A549 treated with DMSO at 1 μM for 4 hours (cell line): ENCODE data around the gene CYBB. TPM values are rescaled to one million over a fixed set of nuclear protein-coding genes. Genes with fewer than 3 reads are reported as not detected.

Experiments used
- total RNA-seq: library from RNA; stranded (reverse); fragments of 200-300 nt; extraction: Qiagen RNA extraction; gene quantifications from 5 replicates; pipeline ENCODE4 v1.2.3, GENCODE V29; 2022; ENCODE audit warnings: low read depth

Gene CYBB
- 0.03 to 0.07 TPM (median 0.05 TPM) in 4 of 5 replicates, not detected in the other for total RNA-seq

DNA sequence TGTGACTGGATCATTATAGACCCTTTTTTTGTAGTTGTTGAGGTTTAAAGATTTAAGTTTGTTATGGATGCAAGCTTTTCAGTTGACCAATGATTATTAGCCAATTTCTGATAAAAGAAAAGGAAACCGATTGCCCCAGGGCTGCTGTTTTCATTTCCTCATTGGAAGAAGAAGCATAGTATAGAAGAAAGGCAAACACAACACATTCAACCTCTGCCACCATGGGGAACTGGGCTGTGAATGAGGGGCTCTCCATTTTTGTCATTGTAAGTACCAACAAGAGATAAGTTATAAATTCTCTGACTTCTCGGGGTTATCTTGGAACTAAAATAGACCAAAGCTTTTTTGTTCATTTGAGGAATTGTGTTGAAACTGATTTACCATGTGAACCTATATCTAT is at the start of gene CYBB:
Gene CYBB, plus strand, starts transcription at position 203 of the 400 bp plus-strand sequence. Its CDS starts 19 bp downstream, at position 222.

DNA sequence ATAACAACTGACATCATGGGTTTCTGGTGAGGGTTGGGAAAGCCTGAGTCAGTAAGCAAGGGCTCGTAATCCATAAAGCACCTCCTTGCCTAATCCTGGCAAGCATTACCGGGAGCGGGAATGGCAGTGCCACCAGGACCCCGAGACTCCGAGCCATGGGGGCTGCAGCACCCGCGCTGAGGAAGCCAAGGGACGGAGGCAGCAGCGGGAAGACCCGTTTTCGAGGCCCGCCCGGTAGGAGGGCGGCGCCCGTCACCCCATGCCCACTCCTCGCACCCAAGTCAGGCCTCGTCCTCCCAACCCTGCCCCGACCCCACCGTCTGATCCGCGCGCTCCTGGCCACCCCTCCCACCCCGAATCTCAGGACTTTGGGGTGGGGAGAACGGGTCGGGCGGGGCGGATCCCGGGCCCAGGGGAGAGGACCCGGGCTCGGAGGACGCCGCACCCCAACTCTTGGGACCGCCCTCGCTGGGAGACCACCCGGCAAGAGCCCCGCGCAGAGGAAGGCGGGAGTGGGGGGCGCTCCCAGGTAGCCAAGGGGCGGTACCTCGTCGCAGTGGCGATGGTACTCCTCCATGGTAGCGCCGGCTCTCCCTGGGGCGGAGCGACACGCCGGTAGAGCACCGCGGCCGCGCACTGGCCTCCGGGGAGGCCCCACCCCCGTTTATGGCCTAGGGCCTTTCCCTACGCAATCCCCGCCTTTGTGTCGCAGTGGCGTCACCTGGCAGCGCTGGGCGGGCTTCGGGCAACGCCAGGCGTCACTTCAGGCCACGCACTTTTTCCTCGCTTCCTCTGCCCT is 67.3 kb downstream of the CYBB start, which contains the start of gene DYNLT3:
Gene DYNLT3, minus strand, starts transcription at position 638 of the 799 bp plus-strand sequence. Its CDS starts 61 bp downstream, at position 577.

Other genes with a start within 250 kb of the CYBB start
- gene LANCL3, start 208.4 kb upstream of the CYBB start, total RNA-seq = 0.01 TPM in 1 of 5 replicates, not detected in the others
- gene XK, start 94.3 kb upstream of the CYBB start, total RNA-seq = 0.27 to 0.53 TPM (median 0.48 TPM) in 5 replicates
- gene DYNLT3, start 67.5 kb downstream of the CYBB start, total RNA-seq = 14.0 to 22.2 TPM (median 17.5 TPM) in 5 replicates
- gene SYTL5, start 226.5 kb downstream of the CYBB start, total RNA-seq = 0.21 to 0.45 TPM (median 0.44 TPM) in 5 replicates